Stimulated activated CD4-positive, alpha-beta T cell treated with anti-CD3 and anti-CD28 coated beads, TNF-alpha, amount 100 ng/mL, for 1 hour (primary cell): ENCODE results near the gene RAB15.

Experiments used
- DNase-seq, 3 donors: peaks; one replicate each; pipeline ENCODE4 v3.0.0-alpha.2; 2020; ENCODE audit warnings: low read depth in 3 of 3, low spot score in 1 of 3

Gene RAB15

GRCh38 chr14:64938972-64939816 lies 32.9 kb downstream of the RAB15 start:
- DNase-seq = no peak

GRCh38 chr14:64937821-64938193 lies 34.3 kb downstream of the RAB15 start:
- DNase-seq = no peak

- no peak for DNase-seq
Observed at GRCh38 chr14:64937171-64937820, 34.8 kb downstream of the RAB15 start.

- DNase-seq = no peak
Observed at GRCh38 chr14:64935508-64935907, 36.6 kb downstream of the RAB15 start.

- DNase-seq = no peak
Observed at GRCh38 chr14:64934338-64934929, 37.7 kb downstream of the RAB15 start.

GRCh38 chr14:64932231-64932630 lies 39.9 kb downstream of the RAB15 start:
- DNase-seq = no peak

- DNase-seq = no peak
Observed at GRCh38 chr14:64931123-64931522, 41.0 kb downstream of the RAB15 start.

- DNase-seq = no peak
Observed at GRCh38 chr14:64930085-64930843, 41.9 kb downstream of the RAB15 start.

GRCh38 chr14:64929014-64929359 lies 43.1 kb downstream of the RAB15 start:
- no peak for DNase-seq

GRCh38 chr14:64928239-64929013 lies 43.7 kb downstream of the RAB15 start:
- no peak for DNase-seq

GRCh38 chr14:64927031-64927430 lies 45.1 kb downstream of the RAB15 start:
- no peak for DNase-seq

GRCh38 chr14:64926398-64926995 lies 45.6 kb downstream of the RAB15 start:
- DNase-seq = no peak

GRCh38 chr14:64923015-64923414 lies 49.1 kb downstream of the RAB15 start:
- DNase-seq = no peak

- DNase-seq = no peak
Observed at GRCh38 chr14:64920465-64920864, 51.7 kb downstream of the RAB15 start.

- DNase-seq = no peak
Observed at GRCh38 chr14:64919618-64920017, 52.5 kb downstream of the RAB15 start.

- DNase-seq = no peak
Observed at GRCh38 chr14:64919215-64919614, 52.9 kb downstream of the RAB15 start.

- no peak for DNase-seq
Observed at GRCh38 chr14:64918216-64918615, 53.9 kb downstream of the RAB15 start.

GRCh38 chr14:64915797-64916196 lies 56.3 kb downstream of the RAB15 start:
- DNase-seq = no peak

GRCh38 chr14:64915029-64915424 lies 57.1 kb downstream of the RAB15 start:
- no peak for DNase-seq

- peak; percentile 87 to 95 (median 91) for DNase-seq
Observed at GRCh38 chr14:64914237-64915028, 57.7 kb downstream of the RAB15 start, which contains the start of gene CHURC1. Gene CHURC1, plus strand, starts transcription at chr14:64914455. Its CDS starts 41 bp downstream, at chr14:64914496.
